Measurements from ENCODE around the gene MTHFD2. TPM values are rescaled to one million over a fixed set of nuclear protein-coding genes. Genes with fewer than 3 reads are reported as not detected.

MTHFD2 gene
- total RNA-seq, 1 donor from 2014 or later = 223 TPM

DNA sequence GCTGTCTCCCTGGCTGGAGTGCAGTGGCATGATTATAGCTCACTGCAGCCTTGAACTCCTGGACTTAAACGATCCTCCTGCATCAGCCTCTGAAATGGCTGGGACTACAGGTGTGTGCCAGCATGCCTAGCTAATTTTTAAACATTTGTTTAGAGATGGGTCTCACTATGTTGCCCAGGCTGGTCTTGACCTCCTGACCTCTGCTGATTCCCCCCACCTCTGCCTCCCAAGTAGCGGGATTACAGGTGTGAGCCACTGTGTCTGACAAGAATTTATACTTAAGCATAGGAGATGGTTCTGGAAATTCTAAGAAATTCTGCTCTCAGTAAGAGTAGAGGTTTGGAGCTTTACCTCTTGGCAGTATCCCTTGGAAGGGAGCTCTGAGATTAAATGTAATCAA is 18.2 kb downstream of the MTHFD2 start:
- Mint-ChIP-seq H3K36me3 (ENCODE audit: unreplicated experiment) (peaks cover 58% of the 10 kb centered on the region), H3K4me3 (ENCODE audit: unreplicated experiment) (no peak overlapping the region), H3K4me1 (ENCODE audit: unreplicated experiment) (no peaks in the 10 kb centered on the region), H3K27me3 (ENCODE audit: unreplicated experiment) (no peaks in the 10 kb centered on the region), H3K27ac (ENCODE audit: unreplicated experiment) (no peak overlapping the region), H3K9me3 (ENCODE audit: unreplicated experiment) (no peaks in the 10 kb centered on the region)
- peak; percentile 15 for DNase-seq (ENCODE audit: extremely low spot score, unreplicated experiment)
- TF ChIP-seq, protein P1, sequence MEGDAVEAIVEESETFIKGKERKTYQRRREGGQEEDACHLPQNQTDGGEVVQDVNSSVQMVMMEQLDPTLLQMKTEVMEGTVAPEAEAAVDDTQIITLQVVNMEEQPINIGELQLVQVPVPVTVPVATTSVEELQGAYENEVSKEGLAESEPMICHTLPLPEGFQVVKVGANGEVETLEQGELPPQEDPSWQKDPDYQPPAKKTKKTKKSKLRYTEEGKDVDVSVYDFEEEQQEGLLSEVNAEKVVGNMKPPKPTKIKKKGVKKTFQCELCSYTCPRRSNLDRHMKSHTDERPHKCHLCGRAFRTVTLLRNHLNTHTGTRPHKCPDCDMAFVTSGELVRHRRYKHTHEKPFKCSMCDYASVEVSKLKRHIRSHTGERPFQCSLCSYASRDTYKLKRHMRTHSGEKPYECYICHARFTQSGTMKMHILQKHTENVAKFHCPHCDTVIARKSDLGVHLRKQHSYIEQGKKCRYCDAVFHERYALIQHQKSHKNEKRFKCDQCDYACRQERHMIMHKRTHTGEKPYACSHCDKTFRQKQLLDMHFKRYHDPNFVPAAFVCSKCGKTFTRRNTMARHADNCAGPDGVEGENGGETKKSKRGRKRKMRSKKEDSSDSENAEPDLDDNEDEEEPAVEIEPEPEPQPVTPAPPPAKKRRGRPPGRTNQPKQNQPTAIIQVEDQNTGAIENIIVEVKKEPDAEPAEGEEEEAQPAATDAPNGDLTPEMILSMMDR (IDR thresholded peaks at IDR 0.05) = no peak

DNA sequence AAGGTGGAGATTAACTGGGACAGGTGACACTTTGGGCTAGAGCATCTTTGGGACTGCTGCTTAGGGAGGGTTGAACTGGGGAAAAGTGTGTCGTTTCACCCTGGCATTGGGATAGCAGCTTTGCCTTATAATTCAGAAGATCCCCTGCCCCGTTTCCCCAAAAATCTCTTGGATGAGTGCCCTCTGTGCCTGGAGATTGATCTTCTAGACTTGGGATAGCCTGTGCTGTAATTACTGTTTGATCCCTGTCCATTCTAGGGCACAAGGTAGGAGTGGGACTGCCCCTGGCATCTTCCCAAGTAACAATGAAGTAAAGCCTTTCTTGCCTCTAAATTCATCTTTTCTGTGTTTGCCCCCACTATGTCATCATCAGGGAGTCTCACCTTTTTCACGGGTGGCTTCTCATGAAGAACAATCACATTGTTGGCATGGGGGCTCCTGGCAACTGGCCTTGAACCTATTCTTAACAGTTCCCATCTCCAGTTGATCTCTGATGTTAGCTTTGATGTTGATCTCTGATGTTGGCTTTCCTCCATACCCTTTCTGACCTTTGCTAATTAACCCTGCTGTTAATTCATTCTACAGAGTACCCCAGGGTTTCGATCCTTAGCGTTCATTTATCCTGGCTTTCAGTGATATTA is 21.6 kb downstream of the MTHFD2 start:
- TF ChIP-seq, protein P1 (IDR thresholded peaks at IDR 0.05) = no peak
- DNase-seq (ENCODE audit: extremely low spot score, unreplicated experiment) = peak; percentile 54
- Mint-ChIP-seq H3K27me3 (ENCODE audit: unreplicated experiment) (no peaks in the 10 kb centered on the region), H3K4me1 (ENCODE audit: unreplicated experiment) (no peaks in the 10 kb centered on the region), H3K27ac (ENCODE audit: unreplicated experiment) (no peak overlapping the region), H3K4me3 (ENCODE audit: unreplicated experiment) (no peak overlapping the region), H3K36me3 (ENCODE audit: unreplicated experiment) (peaks cover 40% of the 10 kb centered on the region), H3K9me3 (ENCODE audit: unreplicated experiment) (no peaks in the 10 kb centered on the region)

DNA sequence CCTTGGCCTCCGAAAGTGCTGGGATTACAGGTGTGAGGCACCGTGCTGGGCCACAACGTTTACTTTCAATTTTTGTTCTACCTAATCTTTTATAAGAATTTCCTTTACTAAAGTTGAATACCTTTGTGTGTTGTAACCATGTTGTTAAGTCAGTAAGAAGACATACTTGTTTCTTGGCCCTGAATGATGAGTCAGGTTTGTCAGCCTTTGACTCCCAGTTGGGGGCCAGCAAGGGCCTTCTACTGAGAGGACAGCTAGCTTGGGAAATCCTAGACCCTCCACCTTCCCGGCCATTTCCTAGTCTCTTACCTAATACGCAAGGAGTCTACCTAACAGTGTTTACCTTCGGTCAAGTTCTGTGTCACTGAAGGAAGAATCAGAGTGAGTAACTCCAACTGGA is 22.7 kb downstream of the MTHFD2 start:
- H3K27me3 Mint-ChIP-seq (ENCODE audit: unreplicated experiment) = no peaks in the 10 kb centered on the region
- peaks cover 32% of the 10 kb centered on the region for H3K36me3 Mint-ChIP-seq (ENCODE audit: unreplicated experiment)
- no peak overlapping the region for H3K27ac Mint-ChIP-seq (ENCODE audit: unreplicated experiment)
- TF ChIP-seq, protein P1 (IDR thresholded peaks at IDR 0.05) = no peak
- H3K4me1 Mint-ChIP-seq (ENCODE audit: unreplicated experiment) = peaks cover 2% of the 10 kb centered on the region
- no peaks in the 10 kb centered on the region for H3K9me3 Mint-ChIP-seq (ENCODE audit: unreplicated experiment)
- no peak overlapping the region for H3K4me3 Mint-ChIP-seq (ENCODE audit: unreplicated experiment)
- DNase-seq (ENCODE audit: extremely low spot score, unreplicated experiment) = no peak

DNA sequence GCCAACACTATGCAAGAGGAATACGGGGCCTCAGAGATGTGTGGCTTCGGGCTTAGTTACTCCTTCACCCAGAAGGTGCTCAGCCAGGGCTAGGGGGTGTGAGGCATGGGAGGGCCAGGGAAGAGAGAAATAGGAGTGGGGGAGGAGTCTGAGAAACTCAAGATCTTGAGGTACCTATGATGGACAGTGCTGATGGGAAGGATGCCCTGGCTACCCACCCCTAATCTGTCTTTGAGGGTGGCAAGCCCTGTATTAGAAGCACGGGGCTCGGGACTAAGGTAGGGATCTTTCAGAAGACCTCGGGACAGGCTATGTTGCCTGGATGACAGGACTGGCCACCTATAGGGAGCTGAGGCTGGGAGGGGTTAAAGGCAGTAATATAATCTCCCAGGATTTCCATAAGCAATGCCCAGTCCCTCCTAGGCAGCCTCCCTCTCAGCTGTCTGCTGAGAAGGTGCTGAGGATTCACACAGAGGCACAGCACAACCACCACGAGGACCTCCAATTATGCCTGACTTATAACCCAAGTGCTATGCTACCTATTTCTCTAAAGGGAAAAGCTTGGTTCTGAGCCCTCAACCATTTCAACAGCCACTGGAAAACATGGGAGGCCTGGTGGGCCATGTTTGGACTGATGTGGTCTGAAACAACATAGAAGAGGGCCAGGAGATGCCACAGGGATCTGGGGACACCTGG is 23.3 kb downstream of the MTHFD2 start:
- H3K9me3 Mint-ChIP-seq (ENCODE audit: unreplicated experiment) = no peaks in the 10 kb centered on the region
- H3K36me3 Mint-ChIP-seq (ENCODE audit: unreplicated experiment) = peaks cover 28% of the 10 kb centered on the region
- peaks cover 7% of the 10 kb centered on the region for H3K4me1 Mint-ChIP-seq (ENCODE audit: unreplicated experiment)
- H3K4me3 Mint-ChIP-seq (ENCODE audit: unreplicated experiment) = no peak overlapping the region
- peak; percentile 53 for DNase-seq (ENCODE audit: extremely low spot score, unreplicated experiment)
- TF ChIP-seq, protein P1 (IDR thresholded peaks at IDR 0.05) = no peak
- H3K27ac Mint-ChIP-seq (ENCODE audit: unreplicated experiment) = no peak overlapping the region
- no peaks in the 10 kb centered on the region for H3K27me3 Mint-ChIP-seq (ENCODE audit: unreplicated experiment)

DNA sequence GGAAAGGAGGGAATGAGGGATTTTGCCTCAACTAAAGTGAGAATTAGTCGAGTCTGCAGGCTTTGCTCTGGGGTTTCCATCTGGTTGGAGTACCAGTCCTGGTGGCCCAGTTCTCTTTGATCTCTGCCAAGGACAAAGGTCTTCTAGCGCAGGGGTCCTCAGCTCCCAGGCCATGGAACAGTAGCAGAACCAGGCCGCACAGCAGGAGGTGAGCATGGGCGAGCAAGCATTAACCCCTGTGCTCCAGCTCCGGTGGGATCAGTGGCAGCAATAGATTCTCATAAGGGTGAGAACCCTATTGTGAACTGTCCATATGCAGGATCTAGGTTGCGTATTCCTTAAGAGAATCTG is 23.9 kb downstream of the MTHFD2 start:
- H3K4me1 Mint-ChIP-seq (ENCODE audit: unreplicated experiment) = peaks cover 7% of the 10 kb centered on the region
- H3K27ac Mint-ChIP-seq (ENCODE audit: unreplicated experiment) = no peak overlapping the region
- H3K27me3 Mint-ChIP-seq (ENCODE audit: unreplicated experiment) = no peaks in the 10 kb centered on the region
- H3K36me3 Mint-ChIP-seq (ENCODE audit: unreplicated experiment) = peaks cover 24% of the 10 kb centered on the region
- no peaks in the 10 kb centered on the region for H3K9me3 Mint-ChIP-seq (ENCODE audit: unreplicated experiment)
- TF ChIP-seq, protein P1 (IDR thresholded peaks at IDR 0.05) = no peak
- DNase-seq (ENCODE audit: extremely low spot score, unreplicated experiment) = peak; percentile 44
- H3K4me3 Mint-ChIP-seq (ENCODE audit: unreplicated experiment) = no peak overlapping the region
